Muscle of leg (tissue), 11 donors: Measurements from ENCODE around the gene SYMPK. TPM values are rescaled to one million over a fixed set of nuclear protein-coding genes. Genes with fewer than 3 reads are reported as not detected.

Experiments used
- DNase-seq: peaks from one replicate; pipeline ENCODE4 v3.0.0; 2013
- H3K27ac ChIP-seq: one replicate; pipeline ENCODE4 v1.5.1; 2013; ENCODE audit warnings: mild to moderate bottlenecking, low read length, control low read depth
- H3K27me3 ChIP-seq: one replicate; pipeline ENCODE4 v1.6.1; 2013; ENCODE audit warnings: low read length; ENCODE audit not compliant: control insufficient read depth, insufficient read depth
- H3K36me3 ChIP-seq: one replicate; pipeline ENCODE4 v1.6.1; 2013; ENCODE audit warnings: low read length; ENCODE audit not compliant: control insufficient read depth, insufficient read depth
- H3K4me1 ChIP-seq: one replicate; pipeline ENCODE4 v1.6.1; 2013; ENCODE audit warnings: low read length; ENCODE audit not compliant: control insufficient read depth, insufficient read depth
- H3K4me3 ChIP-seq: one replicate; pipeline ENCODE4 v1.5.1; 2013; ENCODE audit warnings: low read length, control low read depth
- H3K9me3 ChIP-seq: replicated peaks from 2 replicates; pipeline ENCODE4 v1.6.1; 2013; ENCODE audit warnings: low read depth, low read length; ENCODE audit not compliant: control insufficient read depth
- WGBS: methylation state at CpG from one replicate; pipeline ENCODE4 v1.1.5; 2013; ENCODE audit warnings: missing lambda C conversion rate; ENCODE audit not compliant: insufficient coverage; 5-methylcytosine and 5-hydroxymethylcytosine counted together
- polyA plus RNA-seq, 8 donors: library from polyadenylated mRNA; unstranded; fragments of 120-200 nt; gene quantifications; one replicate each; pipeline versions ENCODE4 v1.2.1 to v1.2.3, GENCODE V29; 2013; ENCODE audit warnings: inconsistent platforms in 1 of 8, low replicate concordance in 1 of 8; ENCODE audit not compliant: insufficient read length in 8 of 8, insufficient read depth in 1 of 8
- total RNA-seq: library from RNA; stranded (reverse); fragments of 120-200 nt; gene quantifications from one replicate; pipeline ENCODE4 v1.2.4, GENCODE V29; 2013

The SYMPK gene
- total and polyA plus RNA-seq, 9 donors, result 25.8 to 44.0 (median 38.7) TPM

GRCh38 chr19:45791744-45792469, 71.0 kb downstream of the SYMPK start:
- WGBS, result 3% methylated on average over 31 of the region's 31 CpGs
- Histone ChIP-seq H3K27ac (peak overlapping the region; percentile 67), H3K9me3 (no peaks in the 10 kb centered on the region), H3K36me3 (peaks cover 30% of the 10 kb centered on the region), H3K27me3 (peaks cover 4% of the 10 kb centered on the region), H3K4me1 (peaks cover 23% of the 10 kb centered on the region), H3K4me3 (peak overlapping the region; percentile 85)
- DNase-seq, result no peak

- 87% methylated on average over 5 of the region's 8 CpGs for WGBS
- H3K9me3 ChIP-seq, result no peaks in the 10 kb centered on the region
- H3K36me3 ChIP-seq, result peaks cover 40% of the 10 kb centered on the region
- H3K4me3 ChIP-seq, result no peak overlapping the region
- peaks cover 4% of the 10 kb centered on the region for H3K27me3 ChIP-seq
- H3K27ac ChIP-seq, result no peak overlapping the region
- peaks cover 24% of the 10 kb centered on the region for H3K4me1 ChIP-seq
- DNase-seq, result no peak
Measured at GRCh38 chr19:45790942-45791341, 72.0 kb downstream of the SYMPK start.

GRCh38 chr19:45789035-45789786, 73.7 kb downstream of the SYMPK start:
- Histone ChIP-seq H3K4me3 (no peak overlapping the region), H3K4me1 (peaks cover 41% of the 10 kb centered on the region), H3K27me3 (peaks cover 2% of the 10 kb centered on the region), H3K9me3 (no peaks in the 10 kb centered on the region), H3K36me3 (peaks cover 57% of the 10 kb centered on the region), H3K27ac (no peak overlapping the region)
- no peak for DNase-seq
- 80% methylated on average over 6 of the region's 15 CpGs for WGBS

GRCh38 chr19:45786533-45786894, 76.4 kb downstream of the SYMPK start:
- Histone ChIP-seq H3K9me3 (no peaks in the 10 kb centered on the region), H3K27me3 (peaks cover 5% of the 10 kb centered on the region), H3K27ac (no peak overlapping the region), H3K4me3 (no peak overlapping the region), H3K36me3 (peaks cover 57% of the 10 kb centered on the region), H3K4me1 (peaks cover 54% of the 10 kb centered on the region)
- WGBS, result 88% methylated on average over 18 of the region's 21 CpGs
- DNase-seq, result no peak

- H3K9me3 ChIP-seq, result no peaks in the 10 kb centered on the region
- H3K4me1 ChIP-seq, result peaks cover 54% of the 10 kb centered on the region
- 90% methylated on average over 50 of the region's 57 CpGs for WGBS
- no peak overlapping the region for H3K4me3 ChIP-seq
- H3K36me3 ChIP-seq, result peaks cover 61% of the 10 kb centered on the region
- peaks cover 5% of the 10 kb centered on the region for H3K27me3 ChIP-seq
- no peak for DNase-seq
- H3K27ac ChIP-seq, result peak overlapping the region; percentile 96
Measured at GRCh38 chr19:45785781-45786532, 77.0 kb downstream of the SYMPK start.

GRCh38 chr19:45785097-45785496, 77.8 kb downstream of the SYMPK start:
- Histone ChIP-seq H3K9me3 (no peaks in the 10 kb centered on the region), H3K4me3 (no peak overlapping the region), H3K4me1 (peaks cover 58% of the 10 kb centered on the region), H3K36me3 (peaks cover 62% of the 10 kb centered on the region), H3K27me3 (peaks cover 7% of the 10 kb centered on the region), H3K27ac (peak overlapping the region; percentile 96)
- 44% methylated on average over 5 of the region's 5 CpGs for WGBS
- DNase-seq, result no peak

- H3K27ac ChIP-seq, result peak overlapping the region; percentile 96
- peaks cover 65% of the 10 kb centered on the region for H3K4me1 ChIP-seq
- peaks cover 11% of the 10 kb centered on the region for H3K27me3 ChIP-seq
- WGBS, result 100% methylated on average over 1 of the region's 4 CpGs
- no peaks in the 10 kb centered on the region for H3K9me3 ChIP-seq
- no peak for DNase-seq
- peaks cover 63% of the 10 kb centered on the region for H3K36me3 ChIP-seq
- H3K4me3 ChIP-seq, result no peak overlapping the region
Measured at GRCh38 chr19:45784096-45784495, 78.9 kb downstream of the SYMPK start.

GRCh38 chr19:45782820-45783785, 79.8 kb downstream of the SYMPK start:
- peak overlapping the region; percentile 87 for H3K4me3 ChIP-seq
- H3K27ac ChIP-seq, result peak overlapping the region; percentile 96
- H3K36me3 ChIP-seq, result peaks cover 63% of the 10 kb centered on the region
- peaks cover 69% of the 10 kb centered on the region for H3K4me1 ChIP-seq
- peaks cover 10% of the 10 kb centered on the region for H3K27me3 ChIP-seq
- no peaks in the 10 kb centered on the region for H3K9me3 ChIP-seq
- peak; percentile 86 for DNase-seq
- WGBS, result 14% methylated on average over 15 of the region's 26 CpGs

- H3K4me3 ChIP-seq, result peak within 1 kb of the TSS; percentile 87
- H3K4me1 ChIP-seq, result peaks cover 69% of the 10 kb centered on the region
- H3K27me3 ChIP-seq, result peaks cover 9% of the 10 kb centered on the region
- peak within 1 kb of the TSS; percentile 96 for H3K27ac ChIP-seq
- peak; percentile 80 for DNase-seq
- peaks cover 65% of the 10 kb centered on the region for H3K36me3 ChIP-seq
- 3% methylated on average over 14 of the region's 18 CpGs for WGBS
- H3K9me3 ChIP-seq, result no peaks in the 10 kb centered on the region
Measured at GRCh38 chr19:45782162-45782691, 80.7 kb downstream of the SYMPK start, which contains the start of gene DMPK. Gene DMPK (minus strand): TSS chr19:45782490. CDS start chr19:45782352, 138 bp downstream.
